PC-3 (cell line): ENCODE data around the gene PHAF1.

Experiments
- CTCF ChIP-seq: fragments of 300-600 bp; sonication (generic); conservative IDR thresholded peaks from 2 replicates; pipeline ENCODE4 v1.5.1; 2017; ENCODE audit warnings: antibody characterized with exemption, low read depth, mild to moderate bottlenecking, low read length
- EZH2 ChIP-seq: fragments of 300-600 bp; sonication (generic); IDR thresholded peaks from one replicate; pipeline ENCODE4 v1.6.1; 2017; ENCODE audit warnings: antibody characterized with exemption, mild to moderate bottlenecking, low read length; ENCODE audit not compliant: unreplicated experiment
- EZH2phosphoT487 ChIP-seq: fragments of 300-600 bp; sonication (generic); IDR thresholded peaks from 2 replicates; pipeline ENCODE4 v1.6.1; 2018; ENCODE audit warnings: mild to moderate bottlenecking, antibody characterized with exemption, low read length, borderline replicate concordance

DNA sequence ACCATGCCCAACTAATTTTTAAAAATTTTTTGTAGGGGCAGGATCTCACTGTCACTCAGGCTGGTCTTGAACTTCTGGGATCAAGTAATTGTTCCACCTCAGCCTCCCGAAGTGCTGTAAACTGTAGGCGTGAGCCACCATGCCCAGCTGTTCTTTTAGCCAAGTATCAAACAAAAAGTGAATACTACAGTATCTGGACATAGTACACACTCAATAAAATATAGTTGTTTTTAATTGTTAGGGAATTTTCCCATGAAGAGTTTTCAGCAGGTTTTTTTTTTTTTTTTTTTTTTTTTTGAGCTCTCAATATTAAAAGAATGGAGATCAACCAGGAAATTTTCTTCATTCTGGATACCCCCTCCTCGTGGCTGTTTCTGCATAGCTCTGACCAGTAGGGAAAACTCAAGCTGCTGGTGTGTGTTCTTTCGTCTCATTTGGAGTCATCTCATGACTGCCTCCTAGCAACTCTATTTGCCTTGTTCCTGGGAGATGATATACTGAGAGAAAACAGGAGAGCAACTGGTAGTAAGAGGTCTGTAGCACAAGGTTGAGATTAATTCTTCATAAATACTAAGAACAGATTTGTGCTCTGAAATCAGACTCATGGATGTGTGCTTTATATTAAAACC, 16.5 kb upstream of the PHAF1 start:
- TF ChIP-seq CTCF, result no peak
- TF ChIP-seq EZH2phosphoT487, result no peak
- TF ChIP-seq EZH2, result no peak
